Renal cortical epithelial cell (primary cell): ENCODE data around the gene PLCH1. TPM values are rescaled to one million over a fixed set of nuclear protein-coding genes. Genes with fewer than 3 reads are reported as not detected.

Experiments
- DNase-seq: peaks from one replicate; pipeline ENCODE4 v3.0.0-alpha.2; 2011; ENCODE audit warnings: low read depth
- total RNA-seq: library from RNA; depleted of rRNA; stranded (reverse); fragments of >200 nt; gene quantifications from 2 replicates; pipeline ENCODE4 v1.2.3, GENCODE V29; 2014

Gene PLCH1, protein sequence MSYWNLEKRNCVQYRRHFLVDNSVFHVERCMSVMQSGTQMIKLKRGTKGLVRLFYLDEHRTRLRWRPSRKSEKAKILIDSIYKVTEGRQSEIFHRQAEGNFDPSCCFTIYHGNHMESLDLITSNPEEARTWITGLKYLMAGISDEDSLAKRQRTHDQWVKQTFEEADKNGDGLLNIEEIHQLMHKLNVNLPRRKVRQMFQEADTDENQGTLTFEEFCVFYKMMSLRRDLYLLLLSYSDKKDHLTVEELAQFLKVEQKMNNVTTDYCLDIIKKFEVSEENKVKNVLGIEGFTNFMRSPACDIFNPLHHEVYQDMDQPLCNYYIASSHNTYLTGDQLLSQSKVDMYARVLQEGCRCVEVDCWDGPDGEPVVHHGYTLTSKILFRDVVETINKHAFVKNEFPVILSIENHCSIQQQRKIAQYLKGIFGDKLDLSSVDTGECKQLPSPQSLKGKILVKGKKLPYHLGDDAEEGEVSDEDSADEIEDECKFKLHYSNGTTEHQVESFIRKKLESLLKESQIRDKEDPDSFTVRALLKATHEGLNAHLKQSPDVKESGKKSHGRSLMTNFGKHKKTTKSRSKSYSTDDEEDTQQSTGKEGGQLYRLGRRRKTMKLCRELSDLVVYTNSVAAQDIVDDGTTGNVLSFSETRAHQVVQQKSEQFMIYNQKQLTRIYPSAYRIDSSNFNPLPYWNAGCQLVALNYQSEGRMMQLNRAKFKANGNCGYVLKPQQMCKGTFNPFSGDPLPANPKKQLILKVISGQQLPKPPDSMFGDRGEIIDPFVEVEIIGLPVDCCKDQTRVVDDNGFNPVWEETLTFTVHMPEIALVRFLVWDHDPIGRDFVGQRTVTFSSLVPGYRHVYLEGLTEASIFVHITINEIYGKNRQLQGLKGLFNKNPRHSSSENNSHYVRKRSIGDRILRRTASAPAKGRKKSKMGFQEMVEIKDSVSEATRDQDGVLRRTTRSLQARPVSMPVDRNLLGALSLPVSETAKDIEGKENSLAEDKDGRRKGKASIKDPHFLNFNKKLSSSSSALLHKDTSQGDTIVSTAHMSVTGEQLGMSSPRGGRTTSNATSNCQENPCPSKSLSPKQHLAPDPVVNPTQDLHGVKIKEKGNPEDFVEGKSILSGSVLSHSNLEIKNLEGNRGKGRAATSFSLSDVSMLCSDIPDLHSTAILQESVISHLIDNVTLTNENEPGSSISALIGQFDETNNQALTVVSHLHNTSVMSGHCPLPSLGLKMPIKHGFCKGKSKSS (N-terminal part only)
- 1.7 and 2.8 TPM in 2 replicates for total RNA-seq

DNA sequence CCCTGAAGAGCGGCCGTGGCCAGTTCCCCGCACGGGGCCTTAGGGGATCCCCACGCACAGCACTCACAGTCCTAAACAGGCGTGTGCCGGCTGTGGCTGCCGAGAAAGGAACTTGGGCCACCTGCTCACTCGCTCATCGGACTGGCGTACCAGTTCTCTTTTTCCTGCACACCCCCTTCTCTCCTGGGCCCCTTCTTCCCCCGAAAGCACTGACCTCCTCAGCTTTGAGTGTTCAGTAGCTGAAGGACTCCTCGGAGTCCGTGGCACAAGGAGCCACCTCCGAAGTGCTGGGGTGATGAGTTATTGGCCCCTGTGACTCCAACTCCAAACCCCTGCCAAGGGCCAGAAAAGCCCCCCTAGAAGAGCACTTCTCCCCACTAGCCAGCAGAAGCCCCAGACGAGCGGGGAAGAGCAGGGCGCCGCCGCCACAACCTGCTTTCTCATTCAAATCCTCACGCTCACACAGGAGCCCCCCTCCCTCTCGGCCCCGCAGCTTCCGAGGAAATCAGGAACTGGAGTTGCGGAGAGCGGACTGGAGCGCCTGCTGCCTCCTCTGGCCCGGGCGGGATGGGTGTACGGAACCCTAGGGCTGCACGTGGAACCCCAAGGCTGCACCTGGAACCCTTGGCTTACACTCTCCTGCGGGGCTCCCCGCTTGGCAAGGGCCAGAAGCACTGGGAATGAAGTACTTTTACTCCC, at the start of gene PLCH1:
Gene PLCH1 (minus strand): TSS at position 446 of the 699 bp plus-strand sequence. CDS start 40,847 bp downstream, outside the sequence.
- peak; percentile 39 for DNase-seq

DNA sequence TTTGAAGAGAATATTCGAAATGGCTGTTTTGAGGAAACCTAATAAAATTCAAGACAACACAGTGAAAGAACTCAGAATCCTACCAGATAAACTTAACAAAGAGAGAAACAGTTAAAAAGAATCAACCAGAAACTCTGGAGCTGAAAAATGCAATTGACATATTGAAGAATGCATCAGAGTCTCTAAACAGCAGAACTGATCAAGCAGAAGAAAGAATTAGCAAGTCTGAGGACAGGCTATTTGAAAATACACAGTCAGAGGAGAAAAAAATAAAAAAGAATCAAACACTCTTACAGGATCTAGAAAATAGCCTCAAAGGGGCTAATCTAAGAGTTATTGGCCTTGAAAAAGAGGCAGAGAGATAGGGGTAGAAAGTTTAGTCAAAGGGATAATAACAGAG, 47.7 kb upstream of the PLCH1 start:
- no peak for DNase-seq

DNA sequence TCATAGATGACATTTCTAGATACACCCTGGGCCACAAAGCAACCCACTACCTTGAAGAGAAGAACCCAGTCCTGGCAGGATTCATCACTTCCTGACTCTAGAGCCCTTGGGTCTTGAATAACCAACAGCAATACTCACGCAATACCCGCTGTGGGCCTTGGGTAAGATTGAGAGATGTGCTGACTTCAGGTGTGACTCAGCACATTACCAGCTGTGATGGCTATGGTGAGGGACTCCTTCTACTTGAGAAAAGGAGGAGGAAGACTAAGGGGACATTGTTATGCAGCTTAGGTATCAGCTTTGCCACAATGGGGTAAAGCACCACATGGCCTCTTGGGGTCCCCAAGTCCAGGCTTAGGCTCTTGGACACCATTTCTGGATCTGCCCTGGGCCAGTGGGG, 46.3 kb upstream of the PLCH1 start:
- peak; percentile 24 for DNase-seq

DNA sequence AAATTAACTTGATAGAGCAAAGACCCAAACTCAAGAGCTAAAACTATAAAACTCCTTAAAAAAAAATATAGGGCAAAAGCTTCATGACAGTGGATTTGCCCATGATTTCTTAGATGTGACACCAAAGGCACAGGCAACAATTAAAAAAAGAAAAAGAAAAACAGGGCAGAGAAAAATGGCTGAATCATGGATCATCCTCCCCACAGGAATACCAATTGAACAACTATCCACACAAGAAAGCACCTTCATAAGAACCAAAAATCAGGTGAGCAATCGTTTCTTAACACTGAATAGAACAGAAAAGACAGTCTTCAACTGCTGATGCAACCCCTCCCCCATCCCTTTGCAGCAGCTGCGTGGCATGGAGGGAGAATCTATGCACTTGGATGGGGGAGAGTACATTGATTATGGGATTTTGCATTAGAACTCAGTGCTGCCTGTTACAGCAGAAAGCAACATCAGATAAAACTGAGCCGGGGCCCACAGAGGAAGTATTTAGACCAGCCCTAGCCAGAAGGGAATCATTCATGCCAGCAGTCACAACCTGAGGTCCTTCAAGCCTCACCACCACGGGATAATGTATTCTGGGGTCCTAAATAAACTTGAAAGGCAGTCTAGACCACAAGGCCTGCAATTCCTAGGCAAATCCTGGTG, 45.5 kb upstream of the PLCH1 start:
- no peak for DNase-seq

DNA sequence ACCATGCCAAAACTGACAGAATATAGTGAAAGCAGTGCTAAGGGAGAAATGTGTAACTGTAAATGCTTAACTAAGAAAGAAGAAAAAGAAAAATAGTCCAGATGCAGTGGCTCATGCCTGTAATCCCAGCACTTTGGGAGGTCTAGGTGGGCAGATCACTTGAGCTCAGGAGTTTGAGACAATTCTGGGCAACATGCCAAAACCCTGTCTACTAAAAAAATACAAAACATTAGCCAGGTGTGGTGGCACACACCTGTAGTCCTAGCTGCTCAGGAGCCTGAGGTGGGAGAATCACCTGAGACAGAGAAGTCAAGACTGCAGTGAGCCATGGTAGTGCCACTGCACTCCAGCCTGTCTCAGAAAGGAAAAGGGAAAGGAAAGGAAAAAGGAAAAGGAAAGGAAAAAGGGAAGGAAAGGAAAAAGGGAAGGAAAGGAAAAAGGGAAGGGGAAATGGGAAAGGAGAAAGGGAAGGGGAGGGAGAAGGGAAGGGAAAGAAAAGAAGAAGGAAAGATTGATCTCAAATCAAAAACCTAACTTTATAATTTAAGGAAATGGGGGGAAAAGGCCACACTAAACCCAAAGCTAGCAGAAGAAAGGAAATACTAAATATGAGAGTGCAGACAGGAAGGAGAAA, 40.9 kb upstream of the PLCH1 start:
- DNase-seq: no peak

DNA sequence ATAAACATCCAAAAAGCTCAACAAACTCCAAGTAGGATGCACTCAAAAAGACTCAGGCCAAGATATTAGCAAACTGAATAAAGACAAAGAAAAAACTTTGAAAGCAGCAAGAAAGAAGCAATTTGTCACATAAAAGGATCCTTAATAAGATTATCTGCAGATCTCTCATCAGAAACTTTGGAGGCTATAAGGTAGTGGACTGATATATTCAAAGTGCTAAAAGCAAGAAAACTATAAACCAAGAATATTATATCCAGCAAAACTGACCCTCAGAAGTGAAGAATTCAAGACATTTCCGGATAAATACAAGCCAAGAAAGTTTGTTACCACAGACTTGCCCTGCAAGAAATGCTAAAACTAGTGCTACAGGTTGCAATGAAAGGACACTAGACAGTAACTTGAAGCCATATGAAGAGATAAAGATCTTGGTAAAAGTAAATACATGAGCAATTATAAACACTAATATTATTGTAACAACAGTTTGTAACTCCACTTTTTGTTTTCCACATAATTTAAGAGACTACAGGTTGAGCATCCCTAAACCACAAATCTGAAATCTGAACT, 37.6 kb upstream of the PLCH1 start:
- no peak for DNase-seq

DNA sequence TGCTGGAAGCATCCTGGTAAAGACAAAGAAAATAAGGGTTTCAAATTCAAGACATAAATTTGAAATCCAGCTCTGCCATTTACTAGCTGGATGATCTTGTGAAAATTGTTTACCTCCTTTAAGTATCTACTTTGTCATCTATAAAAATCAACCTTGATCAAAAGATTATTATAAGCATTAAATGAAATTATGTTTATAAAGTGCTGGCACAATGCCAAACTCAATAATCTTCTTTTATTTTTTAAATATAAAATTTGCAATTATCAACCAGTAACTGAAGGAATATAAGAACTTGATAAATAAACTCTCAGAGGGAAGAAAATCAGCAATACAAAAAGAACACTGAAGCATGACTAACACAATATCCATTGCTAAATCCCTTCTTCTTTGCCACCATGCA, 35.4 kb upstream of the PLCH1 start:
- no peak for DNase-seq

DNA sequence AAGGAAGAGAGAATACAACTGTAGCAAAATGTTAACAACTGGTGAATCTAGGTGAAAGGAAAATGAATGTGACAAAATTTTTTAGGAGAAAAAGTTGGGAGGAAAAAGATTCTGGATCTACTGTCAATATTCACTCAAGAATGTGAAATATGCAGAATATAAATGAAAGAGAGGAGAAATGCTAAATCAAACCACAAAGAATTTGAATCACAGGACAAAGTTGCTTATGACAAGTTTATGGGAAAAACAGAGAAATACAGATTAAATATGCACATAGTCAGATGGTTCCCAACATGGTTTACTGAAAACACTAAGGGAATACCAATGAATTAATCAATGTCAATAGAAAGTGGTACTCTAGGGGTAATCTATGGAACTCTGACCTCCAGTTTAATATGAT, 33.6 kb upstream of the PLCH1 start:
- peak; percentile 7 for DNase-seq

DNA sequence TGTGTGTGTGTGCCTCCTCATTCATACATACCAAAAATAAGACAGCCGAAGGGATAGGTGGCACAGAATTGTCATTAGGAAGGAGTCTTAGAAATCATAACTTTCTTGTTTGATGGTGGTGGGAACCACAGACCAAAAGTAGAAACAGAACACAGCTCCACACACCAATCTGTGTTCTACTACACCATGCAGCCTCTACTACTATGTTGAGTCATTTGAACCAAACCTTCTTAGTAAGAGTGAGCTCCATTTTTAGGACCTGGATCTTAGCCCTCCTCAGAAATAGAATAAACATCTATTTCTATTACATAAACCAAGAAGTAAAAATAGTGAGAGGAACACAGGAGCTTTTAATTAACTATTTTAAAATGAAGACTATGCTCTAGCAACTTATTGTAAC, 27.9 kb upstream of the PLCH1 start:
- DNase-seq: no peak

DNA sequence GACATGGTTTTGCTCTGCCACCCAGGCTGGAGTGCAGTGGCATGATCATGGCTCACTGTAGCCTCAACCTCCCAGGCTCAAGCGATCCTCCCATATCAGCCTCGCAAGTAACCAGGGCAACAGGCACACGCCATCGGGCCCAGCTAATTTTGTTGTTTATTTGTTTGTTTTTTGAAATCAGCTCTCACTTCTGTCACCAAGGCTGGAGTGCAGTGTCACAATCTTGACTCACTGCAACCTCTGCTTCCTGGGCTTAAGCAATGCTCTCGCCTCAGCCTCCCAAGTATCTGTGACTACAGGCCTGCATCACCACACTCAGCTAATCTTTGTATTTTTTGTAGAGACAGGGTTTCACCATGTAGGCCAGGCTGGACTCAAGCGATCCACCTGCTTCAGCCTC, 26.3 kb upstream of the PLCH1 start:
- no peak for DNase-seq

DNA sequence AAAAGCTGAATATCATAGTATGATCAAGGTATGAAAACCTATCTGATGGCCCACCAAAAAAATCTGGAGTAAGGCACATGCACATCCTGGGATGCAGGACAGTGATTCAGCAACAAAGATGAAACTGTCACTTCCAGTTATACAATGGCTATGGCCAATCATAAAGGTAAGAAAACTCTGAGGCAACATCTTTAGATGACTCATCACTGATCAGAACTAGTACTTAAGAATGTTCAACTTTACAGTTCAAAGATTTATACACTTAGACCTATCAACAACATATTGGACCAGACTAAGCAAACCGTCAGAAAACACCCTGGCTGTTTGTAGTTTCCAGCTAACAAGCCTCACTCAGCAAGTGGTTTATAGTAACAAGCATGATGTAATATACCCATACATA, 21.3 kb upstream of the PLCH1 start:
- DNase-seq: peak; percentile 83

DNA sequence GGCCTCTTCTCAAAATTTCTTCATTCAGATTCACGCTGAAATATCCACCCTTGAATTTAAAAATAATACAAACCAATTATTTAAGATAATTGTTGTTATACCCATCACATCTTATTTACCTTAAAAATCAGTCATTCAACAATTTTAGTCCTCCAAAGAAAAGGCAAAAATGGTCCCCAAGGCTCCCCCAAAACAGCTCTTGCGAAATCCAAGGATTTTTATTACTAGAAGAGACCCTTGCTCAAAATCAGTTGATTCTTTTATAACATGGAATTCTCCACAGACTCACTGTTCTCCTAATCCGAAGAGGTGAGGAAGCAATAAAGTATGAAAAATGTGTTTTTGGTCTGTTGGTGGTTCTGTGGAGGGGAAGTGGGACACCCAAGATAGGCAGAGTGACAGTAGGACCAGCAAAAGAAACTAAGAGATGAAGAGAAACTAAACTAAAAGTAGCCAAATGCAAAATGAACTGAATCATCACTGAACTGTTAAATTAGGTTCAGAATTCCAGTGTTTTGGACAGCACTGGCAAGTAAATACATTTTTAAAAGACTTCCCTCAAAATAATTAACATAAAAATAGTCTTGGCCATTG, 19.1 kb upstream of the PLCH1 start:
- no peak for DNase-seq

DNA sequence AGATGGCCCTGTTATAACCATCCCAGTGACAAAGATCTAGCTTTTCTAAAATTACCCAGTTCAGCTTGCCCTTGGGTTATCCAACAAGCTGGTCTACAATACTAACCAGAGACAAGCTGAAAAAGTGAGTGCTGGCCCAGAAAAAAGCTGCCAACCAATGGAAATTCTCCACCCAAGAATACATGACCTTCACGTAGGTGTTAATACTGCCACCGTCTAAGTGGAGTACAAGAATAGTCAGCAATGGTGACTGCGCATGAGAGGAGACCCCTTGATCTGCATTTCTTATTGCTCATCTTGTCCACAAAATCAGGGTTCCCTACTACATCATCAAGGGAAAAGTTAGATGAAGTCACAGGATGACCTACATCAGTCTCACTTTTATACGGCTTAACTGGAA, 15.8 kb upstream of the PLCH1 start:
- no peak for DNase-seq

DNA sequence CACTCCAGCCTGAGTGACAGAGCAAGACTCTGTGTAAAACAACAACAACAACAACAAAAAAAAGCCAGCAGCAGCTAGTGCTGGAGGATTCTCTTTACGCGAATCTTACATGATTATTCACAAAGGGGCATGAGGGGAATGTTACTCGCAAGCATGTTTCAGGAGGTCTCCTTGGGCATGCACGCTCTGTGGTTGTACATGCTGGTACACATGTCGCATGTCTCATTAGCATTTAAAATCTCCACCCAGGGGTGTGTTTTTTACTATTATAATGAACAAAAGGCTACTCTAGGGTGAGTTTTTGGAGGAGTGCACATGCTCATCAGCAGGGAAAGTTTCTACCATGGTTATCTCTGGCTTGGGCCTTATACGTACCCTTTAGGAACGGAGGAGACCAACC, 12.7 kb upstream of the PLCH1 start:
- no peak for DNase-seq

DNA sequence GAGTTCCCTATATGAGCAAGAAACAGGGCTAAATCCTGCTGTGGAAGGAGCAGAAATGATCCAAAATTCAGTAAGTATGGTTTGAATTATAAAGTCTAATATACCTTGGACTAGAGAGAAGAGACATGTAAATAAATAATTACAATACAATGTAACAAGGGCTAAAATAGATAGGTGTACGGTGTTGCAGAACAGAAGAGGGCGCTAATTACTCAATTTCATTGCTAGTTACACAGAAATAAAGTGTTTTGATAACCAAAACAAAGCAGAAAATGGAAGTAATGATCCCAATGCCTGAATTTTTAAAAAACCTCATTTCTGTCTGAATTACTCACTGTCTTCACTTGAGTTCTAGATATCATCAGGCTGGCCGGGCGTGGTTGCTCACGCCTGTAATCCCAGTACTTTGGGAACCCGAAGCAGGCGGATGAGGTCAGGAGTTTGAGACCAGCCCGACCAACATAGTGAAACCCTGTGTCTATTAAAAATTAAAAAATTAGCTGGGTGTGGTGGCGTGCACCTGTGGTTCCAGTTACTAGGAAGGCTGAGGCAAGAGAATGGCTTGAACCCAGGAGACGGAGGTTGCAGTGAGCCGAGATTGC, 8.3 kb upstream of the PLCH1 start:
- peak; percentile 67 for DNase-seq

DNA sequence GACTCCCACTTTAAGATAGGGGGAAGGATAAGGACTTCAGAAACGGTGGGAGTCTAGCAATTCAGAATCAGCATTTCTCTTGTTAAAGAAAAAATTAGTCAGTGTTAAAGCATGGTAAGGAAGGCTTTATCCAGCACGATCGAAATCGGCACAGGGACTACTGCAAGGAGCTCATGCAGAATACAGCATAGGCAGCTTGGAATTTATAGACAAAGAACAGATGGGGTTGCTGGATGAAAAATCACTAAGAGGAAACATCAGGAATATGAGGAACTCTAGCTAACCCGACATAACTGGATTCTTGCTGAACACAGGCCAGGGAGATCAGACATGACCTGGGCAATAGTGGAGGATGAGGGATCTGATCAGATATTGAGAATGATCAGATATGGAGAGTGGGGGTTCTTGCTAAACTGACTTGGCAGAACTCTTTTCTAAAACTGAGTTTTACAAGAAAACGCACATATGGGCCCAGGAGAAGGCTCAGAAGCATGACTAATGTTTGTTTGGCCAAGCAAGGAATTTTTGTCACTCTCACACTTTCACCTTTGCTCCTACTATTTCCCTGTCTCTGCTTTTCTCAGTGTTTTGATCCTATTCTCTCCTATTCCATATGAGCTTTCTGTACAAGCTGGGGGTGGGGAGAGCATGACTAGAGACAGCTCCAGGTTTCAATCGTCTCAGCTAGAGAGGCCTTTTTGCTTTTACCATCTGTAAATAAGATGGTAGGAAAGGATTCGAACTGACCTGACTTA, 3.9 kb upstream of the PLCH1 start:
- peak; percentile 56 for DNase-seq

DNA sequence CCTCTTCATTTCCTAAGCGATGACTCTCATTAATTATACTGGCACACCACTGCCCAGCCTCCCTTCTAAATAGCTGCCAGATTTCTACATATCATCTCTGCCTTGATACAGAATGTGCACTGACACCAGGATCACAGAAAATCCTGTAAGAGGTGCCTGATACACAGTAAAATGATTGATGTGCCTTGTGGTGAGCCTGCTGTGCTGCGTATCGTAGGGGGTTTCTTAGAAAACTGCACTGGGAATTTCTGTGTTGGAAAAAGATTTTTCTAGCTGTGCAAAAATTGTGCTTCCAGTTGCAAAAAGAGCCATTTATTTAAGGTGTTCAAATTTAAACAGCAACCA, 3.0 kb upstream of the PLCH1 start:
- DNase-seq: no peak

DNA sequence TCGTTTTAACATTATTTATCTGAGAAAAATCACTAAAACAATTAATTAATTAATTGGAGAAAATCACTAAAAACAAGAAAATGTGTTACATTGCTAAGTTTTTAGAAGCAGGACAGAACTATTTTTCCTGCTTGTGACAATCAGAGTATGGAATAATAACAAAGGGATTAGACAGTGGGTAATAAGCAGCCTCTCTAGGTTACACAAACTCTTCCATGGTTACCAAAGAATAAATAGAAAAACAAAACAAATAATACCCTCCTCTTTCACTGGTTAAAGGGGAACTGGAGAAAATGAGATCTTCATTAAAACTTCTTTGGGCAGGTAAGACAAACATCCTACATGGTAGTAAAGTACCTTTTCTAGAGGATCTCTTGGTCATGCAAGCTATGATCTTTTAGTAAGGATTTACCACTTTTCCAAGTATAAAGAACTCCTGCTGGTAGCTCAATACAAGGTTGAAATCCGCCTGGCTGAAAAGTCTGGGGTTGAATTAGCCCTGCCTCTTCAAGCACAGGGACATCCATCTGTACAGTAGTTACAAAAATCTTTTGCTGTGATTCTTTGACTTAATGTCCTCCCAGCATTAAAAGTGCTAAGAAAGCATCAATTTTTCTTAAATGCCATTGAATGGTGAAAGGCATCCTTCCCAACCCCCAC, 2.5 kb upstream of the PLCH1 start:
- no peak for DNase-seq
